Thyroid gland (tissue), 4 donors: ENCODE data around the gene EDIL3. TPM values are rescaled to one million over a fixed set of nuclear protein-coding genes. Genes with fewer than 3 reads are reported as not detected.

Experiments
- DNase-seq, 2 donors: peaks; one replicate each; pipeline ENCODE4 v3.0.0-alpha.2; 2019
- H3K27ac ChIP-seq, 3 donors: fragments of 200-600 bp; sonication (generic); 1 replicate in 2 of 3; 2 replicates in 1 of 3; pipeline ENCODE4 v1.5.1; 2016 to 2019; ENCODE audit warnings: mild to moderate bottlenecking in 1 of 3, moderate library complexity in 1 of 3
- H3K27me3 ChIP-seq: fragments of 200-600 bp; sonication (generic); one replicate; pipeline ENCODE4 v1.5.1; 2019
- H3K36me3 ChIP-seq, 2 donors: fragments of 200-600 bp; sonication (generic); one replicate each; pipeline ENCODE4 v1.5.1; 2016 to 2019
- H3K4me1 ChIP-seq, 2 donors: fragments of 200-600 bp; sonication (generic); one replicate each; pipeline ENCODE4 v1.5.1; 2017 to 2019
- H3K4me3 ChIP-seq, 3 donors: fragments of 200-600 bp; sonication (generic); replicated peaks in 1 of 3; 1 replicate in 2 of 3; 2 replicates in 1 of 3; pipeline ENCODE4 v1.5.1; 2016; ENCODE audit warnings: mild to moderate bottlenecking in 1 of 3
- H3K9me3 ChIP-seq: fragments of 200-600 bp; sonication (generic); one replicate; pipeline ENCODE4 v1.5.1; 2017
- CTCF ChIP-seq, 6 experiments: fragments of 200-600 bp in 3 of 6; fragments of 450-650 bp in 3 of 6; sonication (generic) in 3 of 6; IDR thresholded peaks; one replicate each; pipeline ENCODE4 v1.5.1; 2016 to 2019; ENCODE audit warnings: antibody characterized with exemption in 6 of 6, mild to moderate bottlenecking in 2 of 6, inconsistent platforms in 1 of 6, moderate library complexity in 1 of 6
- POLR2A ChIP-seq, 2 donors: fragments of 450-650 bp; IDR thresholded peaks; one replicate each; pipeline ENCODE4 v1.6.1; 2017; ENCODE audit warnings: antibody characterized with exemption in 2 of 2, mild to moderate bottlenecking in 2 of 2, moderate library complexity in 1 of 2
- WGBS, 2 donors: methylation state at CpG; one replicate each; pipeline ENCODE4 v1.1.5; 2017; 5-methylcytosine and 5-hydroxymethylcytosine counted together
- intact Hi-C: fragments of 100-400 bp; cut with DNase I; formaldehyde crosslinking; loops from one replicate; pipeline ENCODE4 v1.15.1; 2023
- total RNA-seq, 4 donors: library from RNA; depleted of rRNA; stranded (reverse); fragments of >200 nt; gene quantifications; one replicate each; pipeline ENCODE4 v1.2.3, GENCODE V29; 2016

The EDIL3 gene
- total RNA-seq, 4 donors from 2014 or later: 2.0 to 5.5 (median 3.3) TPM

GRCh38 chr5:84286662-84287061, 98.0 kb downstream of the EDIL3 start:
- no peak overlapping the region for H3K4me3 ChIP-seq
- intact Hi-C loops: no loop called here
- no peak overlapping the region for H3K27ac ChIP-seq
- H3K4me1 ChIP-seq: no peaks in the 10 kb centered on the region
- no peaks in the 10 kb centered on the region for H3K9me3 ChIP-seq
- H3K36me3 ChIP-seq: no peaks in the 10 kb centered on the region
- peak in 1 of 2 donors; percentile 2 for DNase-seq
- no peak for TF ChIP-seq POLR2A (IDR thresholded peaks at IDR 0.05)
- TF ChIP-seq CTCF (IDR thresholded peaks at IDR 0.05): no peak
- no peaks in the 10 kb centered on the region for H3K27me3 ChIP-seq

- 79 to 81% methylated on average over 8 of the region's 8 CpGs for WGBS, 2 donors
Observed at GRCh38 chr5:84285641-84286637, 98.7 kb downstream of the EDIL3 start.

GRCh38 chr5:84281383-84281782, 103.3 kb downstream of the EDIL3 start:
- intact Hi-C loops: no loop called here
- no peaks in the 10 kb centered on the region for H3K27me3 ChIP-seq
- no peak for DNase-seq
- no peak overlapping the region for H3K27ac ChIP-seq
- no peak for TF ChIP-seq CTCF (IDR thresholded peaks at IDR 0.05)
- no peak for TF ChIP-seq POLR2A (IDR thresholded peaks at IDR 0.05)
- no peaks in the 10 kb centered on the region for H3K9me3 ChIP-seq
- H3K4me1 ChIP-seq: no peaks in the 10 kb centered on the region
- no peaks in the 10 kb centered on the region for H3K36me3 ChIP-seq
- no peak overlapping the region for H3K4me3 ChIP-seq

More at GRCh38 chr5:84285641-84286637, 98.7 kb downstream of the EDIL3 start:
- no peaks in the 10 kb centered on the region for H3K9me3 ChIP-seq
- H3K36me3 ChIP-seq: no peaks in the 10 kb centered on the region
- intact Hi-C loops: no loop called here
- no peaks in the 10 kb centered on the region for H3K4me1 ChIP-seq
- H3K27ac ChIP-seq: no peak overlapping the region
- TF ChIP-seq CTCF (IDR thresholded peaks at IDR 0.05) (no peak), POLR2A (IDR thresholded peaks at IDR 0.05) (no peak)
- no peak for DNase-seq
- no peak overlapping the region for H3K4me3 ChIP-seq
- H3K27me3 ChIP-seq: no peaks in the 10 kb centered on the region

- TF ChIP-seq POLR2A (IDR thresholded peaks at IDR 0.05) (no peak), CTCF (IDR thresholded peaks at IDR 0.05) (no peak)
- no peaks in the 10 kb centered on the region for H3K4me1 ChIP-seq
- no peaks in the 10 kb centered on the region for H3K36me3 ChIP-seq
- H3K27me3 ChIP-seq: no peaks in the 10 kb centered on the region
- H3K9me3 ChIP-seq: no peaks in the 10 kb centered on the region
- intact Hi-C loops: no loop called here
- no peak for DNase-seq
- no peak overlapping the region for H3K4me3 ChIP-seq
- no peak overlapping the region for H3K27ac ChIP-seq
Observed at GRCh38 chr5:84279234-84279633, 105.4 kb downstream of the EDIL3 start.

GRCh38 chr5:84275609-84276008, 109.1 kb downstream of the EDIL3 start:
- no peaks in the 10 kb centered on the region for H3K4me1 ChIP-seq
- intact Hi-C loops: no loop called here
- WGBS, 2 donors: 95 to 96% methylated on average over 1 of the region's 1 CpG

More at GRCh38 chr5:84275609-84276008, 109.1 kb downstream of the EDIL3 start:
- H3K27me3 ChIP-seq: no peaks in the 10 kb centered on the region
- no peak for DNase-seq
- no peaks in the 10 kb centered on the region for H3K9me3 ChIP-seq
- H3K4me3 ChIP-seq: no peak overlapping the region
- TF ChIP-seq CTCF (IDR thresholded peaks at IDR 0.05) (no peak), POLR2A (IDR thresholded peaks at IDR 0.05) (no peak)
- H3K36me3 ChIP-seq: no peaks in the 10 kb centered on the region
- no peak overlapping the region for H3K27ac ChIP-seq
